Epithelial cell of prostate (primary cell): ENCODE measurements around the gene IFNAR2.
A peak's percentile ranks its signal among the peaks of the same experiment; 100 is the strongest.

Experiments
- DNase-seq: peaks from one replicate; pipeline ENCODE4 v3.0.0-alpha.2; 2011; ENCODE audit warnings: low read depth, low spot score
- H3K27ac ChIP-seq: fragments of 450-650 bp; 2 replicates; pipeline ENCODE4 v1.5.1; 2017; ENCODE audit warnings: mild to moderate bottlenecking

IFNAR2 gene

GRCh38 chr21:33264561-33264960, 34.8 kb downstream of the IFNAR2 start:
- DNase-seq = no peak
- H3K27ac ChIP-seq = no peak overlapping the region

- H3K27ac ChIP-seq = no peak overlapping the region
- no peak for DNase-seq
Measured at GRCh38 chr21:33265664-33266049, 35.9 kb downstream of the IFNAR2 start.

- DNase-seq = no peak
- peak within 1 kb of the TSS; percentile 40 for H3K27ac ChIP-seq
Measured at GRCh38 chr21:33266050-33266788, 36.5 kb downstream of the IFNAR2 start, which contains the start of gene IL10RB. IL10RB (plus strand) TSS chr21:33266367; CDS start chr21:33266466, 99 bp downstream.

GRCh38 chr21:33266789-33267135, 37.0 kb downstream of the IFNAR2 start:
- H3K27ac ChIP-seq = peak overlapping the region; percentile 40
- DNase-seq = no peak

GRCh38 chr21:33267250-33267649, 37.5 kb downstream of the IFNAR2 start:
- peak overlapping the region; percentile 40 for H3K27ac ChIP-seq
- no peak for DNase-seq

- H3K27ac ChIP-seq = peak overlapping the region; percentile 43
- no peak for DNase-seq
Measured at GRCh38 chr21:33268393-33268736, 38.6 kb downstream of the IFNAR2 start.

- DNase-seq = peak; percentile 88
- H3K27ac ChIP-seq = peak overlapping the region; percentile 43
Measured at GRCh38 chr21:33268737-33269441, 39.2 kb downstream of the IFNAR2 start.

GRCh38 chr21:33270986-33271385, 41.2 kb downstream of the IFNAR2 start:
- H3K27ac ChIP-seq = no peak overlapping the region
- no peak for DNase-seq

- H3K27ac ChIP-seq = no peak overlapping the region
- DNase-seq = no peak
Measured at GRCh38 chr21:33273044-33273443, 43.3 kb downstream of the IFNAR2 start.

GRCh38 chr21:33278721-33279120, 49.0 kb downstream of the IFNAR2 start:
- H3K27ac ChIP-seq = no peak overlapping the region
- no peak for DNase-seq

GRCh38 chr21:33279330-33279820, 49.6 kb downstream of the IFNAR2 start:
- no peak overlapping the region for H3K27ac ChIP-seq

More at GRCh38 chr21:33279330-33279820, 49.6 kb downstream of the IFNAR2 start:
- no peak for DNase-seq
